Smooth muscle cell (in vitro differentiated cells): ENCODE results near the gene KRTAP4-3. TPM values are rescaled to one million over a fixed set of nuclear protein-coding genes. Genes with fewer than 3 reads are reported as not detected.
"Not testable (repeated sequence)": the region's sequence is repeated elsewhere in the genome, so short reads cannot be mapped to it uniquely, and the experiment has no call there.

Experiments used
- DNase-seq: peaks from one replicate; lab custom pipeline; 2025; ENCODE audit not compliant: unreplicated experiment; lab: John Stamatoyannopoulos, UW
- H2AFZ ChIP-seq: fragments of 200-600 bp; sonication (generic); 2 replicates; pipeline ENCODE4 v1.6.0; 2016; ENCODE audit warnings: antibody characterized with exemption, low read depth, mild to moderate bottlenecking
- H3F3A ChIP-seq: fragments of 200-600 bp; sonication (generic); 2 replicates; pipeline ENCODE4 v1.6.0; 2017; ENCODE audit warnings: antibody characterized with exemption, low read depth
- H3K27ac ChIP-seq: fragments of 200-600 bp; sonication (generic); 2 replicates; pipeline ENCODE4 v1.5.1; 2016; ENCODE audit warnings: low read depth, mild to moderate bottlenecking
- H3K27me3 ChIP-seq: fragments of 200-600 bp; sonication (generic); 2 replicates; pipeline ENCODE4 v1.6.1; 2016; ENCODE audit warnings: low read depth, mild to moderate bottlenecking
- H3K36me3 ChIP-seq: fragments of 200-600 bp; sonication (generic); 2 replicates; pipeline ENCODE4 v1.5.1; 2016; ENCODE audit warnings: low read depth
- H3K4me1 ChIP-seq: fragments of 200-600 bp; sonication (generic); 2 replicates; pipeline ENCODE4 v1.5.1; 2016; ENCODE audit warnings: low read depth
- H3K4me2 ChIP-seq: fragments of 200-600 bp; sonication (generic); 2 replicates; pipeline ENCODE4 v1.6.0; 2016; ENCODE audit warnings: mild to moderate bottlenecking
- H3K4me3 ChIP-seq: fragments of 200-600 bp; sonication (generic); 2 replicates; pipeline ENCODE4 v1.5.1; 2016; ENCODE audit warnings: mild to moderate bottlenecking
- H3K79me2 ChIP-seq: fragments of 200-600 bp; sonication (generic); 2 replicates; pipeline ENCODE4 v1.6.0; 2016; ENCODE audit warnings: low read depth, mild to moderate bottlenecking
- H3K9ac ChIP-seq: fragments of 200-600 bp; sonication (generic); 2 replicates; pipeline ENCODE4 v1.6.0; 2016; ENCODE audit warnings: low read depth
- H3K9me3 ChIP-seq: fragments of 200-600 bp; sonication (generic); replicated peaks from 2 replicates; pipeline ENCODE4 v1.5.1; 2016; ENCODE audit warnings: low read depth
- H4K20me1 ChIP-seq: fragments of 200-600 bp; sonication (generic); 2 replicates; pipeline ENCODE4 v1.6.0; 2016; ENCODE audit warnings: low read depth
- WGBS: methylation state at CpG from one replicate; pipeline ENCODE4 v1.1.7; 2016; ENCODE audit warnings: low lambda C conversion rate; 5-methylcytosine and 5-hydroxymethylcytosine counted together
- polyA plus RNA-seq: library from polyadenylated mRNA; unstranded; fragments of >200 nt; fragmentation: Nextera tagmentation; extraction: Ambion mirVana; gene quantifications from 2 replicates; pipeline ENCODE4 v1.2.1, GENCODE V29; 2016
- total RNA-seq: library from RNA; depleted of rRNA; stranded (reverse); fragments of >200 nt; gene quantifications from 2 replicates; pipeline ENCODE4 v1.2.3, GENCODE V29; 2014
- TF ChIP-seq, protein P1 (sequence below): fragments of 200-600 bp; sonication (generic); IDR thresholded peaks from 2 replicates; pipeline ENCODE4 v1.5.1; 2017; ENCODE audit warnings: borderline replicate concordance, mild to moderate bottlenecking, antibody characterized with exemption; ENCODE audit not compliant: insufficient read depth, poor library complexity, severe bottlenecking

Gene KRTAP4-3
- total and polyA plus RNA-seq, 2 experiments from 2014 or later, result not detected

- TF ChIP-seq, protein P1, sequence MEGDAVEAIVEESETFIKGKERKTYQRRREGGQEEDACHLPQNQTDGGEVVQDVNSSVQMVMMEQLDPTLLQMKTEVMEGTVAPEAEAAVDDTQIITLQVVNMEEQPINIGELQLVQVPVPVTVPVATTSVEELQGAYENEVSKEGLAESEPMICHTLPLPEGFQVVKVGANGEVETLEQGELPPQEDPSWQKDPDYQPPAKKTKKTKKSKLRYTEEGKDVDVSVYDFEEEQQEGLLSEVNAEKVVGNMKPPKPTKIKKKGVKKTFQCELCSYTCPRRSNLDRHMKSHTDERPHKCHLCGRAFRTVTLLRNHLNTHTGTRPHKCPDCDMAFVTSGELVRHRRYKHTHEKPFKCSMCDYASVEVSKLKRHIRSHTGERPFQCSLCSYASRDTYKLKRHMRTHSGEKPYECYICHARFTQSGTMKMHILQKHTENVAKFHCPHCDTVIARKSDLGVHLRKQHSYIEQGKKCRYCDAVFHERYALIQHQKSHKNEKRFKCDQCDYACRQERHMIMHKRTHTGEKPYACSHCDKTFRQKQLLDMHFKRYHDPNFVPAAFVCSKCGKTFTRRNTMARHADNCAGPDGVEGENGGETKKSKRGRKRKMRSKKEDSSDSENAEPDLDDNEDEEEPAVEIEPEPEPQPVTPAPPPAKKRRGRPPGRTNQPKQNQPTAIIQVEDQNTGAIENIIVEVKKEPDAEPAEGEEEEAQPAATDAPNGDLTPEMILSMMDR, result no peak
- Histone ChIP-seq H4K20me1 (no peaks in the 10 kb centered on the region), H3K79me2 (no peaks in the 10 kb centered on the region), H2AFZ (no peak overlapping the region), H3F3A (no peaks in the 10 kb centered on the region), H3K27ac (no peak overlapping the region), H3K27me3 (no peaks in the 10 kb centered on the region), H3K4me1 (no peaks in the 10 kb centered on the region), H3K9me3 (no peaks in the 10 kb centered on the region), H3K9ac (no peak overlapping the region), H3K36me3 (no peaks in the 10 kb centered on the region), H3K4me3 (no peak overlapping the region), H3K4me2 (no peak overlapping the region)
- DNase-seq, result no peak
- WGBS, result 89% methylated on average over 2 of the region's 2 CpGs
Observed at GRCh38 chr17:41145261-41145660, 22.8 kb downstream of the KRTAP4-3 start.

DNA sequence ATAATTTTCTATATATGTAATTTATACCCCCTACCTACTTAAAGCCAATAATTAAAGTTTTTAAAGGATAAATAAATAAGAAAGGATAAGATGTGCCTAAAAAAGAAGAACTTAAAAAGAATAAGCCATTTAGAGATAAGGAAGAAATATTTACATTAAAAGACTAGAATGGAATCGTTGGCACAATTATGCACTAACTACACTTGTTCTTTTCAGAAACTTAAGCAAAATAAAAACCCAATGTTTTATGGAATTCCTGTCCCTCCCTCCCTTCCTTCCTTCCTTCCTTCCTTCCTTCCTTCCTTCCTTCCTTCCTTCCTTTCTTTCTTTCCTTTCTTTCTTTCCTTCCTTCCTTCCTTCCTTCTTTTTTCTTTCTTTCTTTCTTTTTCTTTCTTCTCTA is 23.2 kb downstream of the KRTAP4-3 start:
- Histone ChIP-seq H3K9ac (no peak overlapping the region), H3K79me2 (no peaks in the 10 kb centered on the region), H2AFZ (no peak overlapping the region), H3K36me3 (no peaks in the 10 kb centered on the region), H3K4me3 (no peak overlapping the region), H3K27me3 (no peaks in the 10 kb centered on the region), H4K20me1 (no peaks in the 10 kb centered on the region), H3K9me3 (no peaks in the 10 kb centered on the region), H3K4me1 (no peaks in the 10 kb centered on the region), H3K27ac (no peak overlapping the region), H3K4me2 (no peak overlapping the region), H3F3A (no peaks in the 10 kb centered on the region)
- TF ChIP-seq, protein P1, result no peak
- 100% methylated on average over 1 of the region's 1 CpG for WGBS
- DNase-seq, result no peak

DNA sequence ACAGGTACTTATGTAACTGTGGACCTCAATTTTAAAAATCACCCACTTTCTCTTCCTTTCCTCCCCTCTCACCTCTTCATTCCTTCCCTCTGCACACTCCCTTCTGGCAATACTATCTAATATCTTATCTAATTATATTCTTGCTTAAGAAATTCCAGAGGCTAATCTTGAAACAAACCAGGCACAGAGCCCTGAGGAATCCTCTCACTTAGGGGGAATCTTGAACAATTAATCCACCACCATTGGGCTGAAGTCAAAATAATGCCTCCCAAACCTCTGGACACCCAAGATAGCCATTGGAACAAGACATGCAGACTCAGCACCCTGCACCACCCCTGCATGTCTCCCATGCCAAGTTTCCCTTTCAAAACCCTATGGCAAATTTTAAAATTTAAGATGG is 26.7 kb downstream of the KRTAP4-3 start:
- no peaks in the 10 kb centered on the region for H3K4me1 ChIP-seq
- TF ChIP-seq, protein P1, result no peak
- no peak overlapping the region for H3K9ac ChIP-seq
- H3F3A ChIP-seq, result no peaks in the 10 kb centered on the region
- H3K4me2 ChIP-seq, result no peak overlapping the region
- no peaks in the 10 kb centered on the region for H4K20me1 ChIP-seq
- peaks cover 3% of the 10 kb centered on the region for H3K9me3 ChIP-seq
- H3K79me2 ChIP-seq, result no peaks in the 10 kb centered on the region
- no peaks in the 10 kb centered on the region for H3K27me3 ChIP-seq
- H2AFZ ChIP-seq, result no peak overlapping the region
- no peaks in the 10 kb centered on the region for H3K36me3 ChIP-seq
- no peak overlapping the region for H3K4me3 ChIP-seq
- DNase-seq, result no peak
- H3K27ac ChIP-seq, result peak overlapping the region; percentile 25

- H3K27ac ChIP-seq, result peak within 1 kb of the TSS; percentile 25
Observed at GRCh38 chr17:41140360-41141131, 27.5 kb downstream of the KRTAP4-3 start, which contains the start of gene KRTAP4-6. Gene KRTAP4-6 (minus strand): TSS chr17:41140544. CDS start chr17:41140487, 57 bp downstream.

DNA sequence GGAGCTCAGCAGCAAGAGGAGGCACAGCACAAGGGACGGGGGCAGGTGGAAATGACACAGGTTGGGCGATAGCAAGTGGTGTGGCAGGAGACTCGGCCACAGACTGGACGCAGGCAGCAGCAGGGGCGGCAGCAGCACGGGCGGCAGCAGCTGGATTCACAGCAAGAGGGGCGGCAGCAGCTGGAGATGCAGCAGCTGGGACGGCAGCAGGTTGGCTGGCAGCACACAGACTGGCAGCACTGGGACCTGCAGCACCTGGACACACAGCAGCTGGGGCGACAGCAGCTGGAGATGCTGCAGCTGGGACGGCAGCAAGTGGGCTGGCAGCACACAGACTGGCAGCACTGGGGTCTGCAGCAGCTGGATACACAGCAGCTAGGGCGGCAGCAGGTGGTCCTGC is 28.2 kb downstream of the KRTAP4-3 start:
- H3K9ac ChIP-seq, H4K20me1 ChIP-seq, H3K9me3 ChIP-seq, H3K36me3 ChIP-seq, H3F3A ChIP-seq, H3K79me2 ChIP-seq, H3K4me3 ChIP-seq, H2AFZ ChIP-seq, H3K27ac ChIP-seq, H3K27me3 ChIP-seq, H3K4me1 ChIP-seq, DNase-seq, H3K4me2 ChIP-seq: not testable (repeated sequence)
- WGBS, result 91% methylated on average over 11 of the region's 12 CpGs

More at GRCh38 chr17:41140360-41141131, 27.5 kb downstream of the KRTAP4-3 start, which contains the start of gene KRTAP4-6:
- WGBS, result 88% methylated on average over 6 of the region's 6 CpGs
- H3K9me3 ChIP-seq, result peaks cover 3% of the 10 kb centered on the region
- no peak within 1 kb of the TSS for H3K4me3 ChIP-seq
- H3K9ac ChIP-seq, result no peak within 1 kb of the TSS
- no peaks in the 10 kb centered on the region for H3K79me2 ChIP-seq
- TF ChIP-seq, protein P1, result no peak
- DNase-seq, result no peak
- H3K4me1 ChIP-seq, result no peaks in the 10 kb centered on the region
- no peak within 1 kb of the TSS for H3K4me2 ChIP-seq
- no peaks in the 10 kb centered on the region for H3K27me3 ChIP-seq
- no peaks in the 10 kb centered on the region for H4K20me1 ChIP-seq
- no peak within 1 kb of the TSS for H2AFZ ChIP-seq
- H3F3A ChIP-seq, result no peaks in the 10 kb centered on the region
- H3K36me3 ChIP-seq, result no peaks in the 10 kb centered on the region
